Colonic mucosa (tissue), 4 donors: ENCODE measurements around the gene CLSTN1. TPM values are rescaled to one million over a fixed set of nuclear protein-coding genes. Genes with fewer than 3 reads are reported as not detected.
"Not testable (repeated sequence)": the region's sequence is repeated elsewhere in the genome, so short reads cannot be mapped to it uniquely, and the experiment has no call there.

Source experiments
- DNase-seq: peaks from one replicate; pipeline ENCODE4 v3.0.0-alpha.2; 2020
- H3K27ac ChIP-seq: fragments of 200-600 bp; one replicate; pipeline ENCODE4 v1.8.0; 2021
- H3K27me3 ChIP-seq: fragments of 200-600 bp; one replicate; pipeline ENCODE4 v1.8.0; 2021
- H3K36me3 ChIP-seq: fragments of 200-600 bp; one replicate; pipeline ENCODE4 v1.8.0; 2021
- H3K4me1 ChIP-seq: fragments of 200-600 bp; one replicate; pipeline ENCODE4 v1.8.0; 2021; ENCODE audit warnings: mild to moderate bottlenecking
- H3K4me3 ChIP-seq: fragments of 200-600 bp; one replicate; pipeline ENCODE4 v1.8.0; 2021
- H3K9ac ChIP-seq, 2 donors: one replicate each; pipeline ENCODE4 v1.7.0; 2013; ENCODE audit warnings: control low read depth in 2 of 2, low read depth in 2 of 2, low read length in 2 of 2
- H3K9me3 ChIP-seq: fragments of 200-600 bp; one replicate; pipeline ENCODE4 v1.8.0; 2021
- CTCF ChIP-seq: fragments of 200-600 bp; IDR thresholded peaks from one replicate; pipeline ENCODE4 v1.8.0; 2022; ENCODE audit warnings: antibody characterized with exemption, mild to moderate bottlenecking
- intact Hi-C: fragments of 100-400 bp; cut with DNase I; formaldehyde crosslinking; loops from one replicate; pipeline ENCODE4 v1.14.1; 2022
- total RNA-seq, 2 donors: library from RNA; stranded (reverse); fragmentation: NEBNext Ultra II Directional in 1 of 2; extraction: Animal tissue kit (Norgen Biotek cat#: 25700) in 1 of 2; gene quantifications; one replicate each; pipeline ENCODE4 v1.2.1, GENCODE V29; 2021
- donor health status: healthy.
- donor health status: DM: no; HTN: no; CAD: no.
- donor health status: DM: no; HTN: no; CAD: no.

Gene CLSTN1
- total RNA-seq, 2 donors from 2014 or later = 215 to 226 TPM

GRCh38 chr1:9718006-9718680, 105.6 kb downstream of the CLSTN1 start:
- no peaks in the 10 kb centered on the region for H3K27me3 ChIP-seq
- intact Hi-C loops = no loop called here
- no peak for DNase-seq
- no peaks in the 10 kb centered on the region for H3K36me3 ChIP-seq
- H3K9ac ChIP-seq = peak overlapping the region in 1 of 2 donors; percentile 60
- H3K9me3 ChIP-seq = no peaks in the 10 kb centered on the region
- H3K4me1 ChIP-seq = no peaks in the 10 kb centered on the region
- TF ChIP-seq CTCF = no peak
- peak overlapping the region; percentile 62 for H3K27ac ChIP-seq
- no peak overlapping the region for H3K4me3 ChIP-seq

GRCh38 chr1:9717193-9718005, 106.4 kb downstream of the CLSTN1 start:
- Histone ChIP-seq H3K4me1 (no peaks in the 10 kb centered on the region), H3K27me3 (no peaks in the 10 kb centered on the region), H3K9ac (peak overlapping the region in 1 of 2 donors; percentile 60), H3K36me3 (no peaks in the 10 kb centered on the region), H3K27ac (peak overlapping the region; percentile 62), H3K4me3 (peak overlapping the region; percentile 10), H3K9me3 (no peaks in the 10 kb centered on the region)
- no peak for TF ChIP-seq CTCF
- DNase-seq = peak; percentile 73
- intact Hi-C loops = no loop called here

GRCh38 chr1:9716404-9717192, 107.2 kb downstream of the CLSTN1 start:
- H3K27ac ChIP-seq = peak overlapping the region; percentile 62
- no peak for TF ChIP-seq CTCF
- no peaks in the 10 kb centered on the region for H3K27me3 ChIP-seq
- no peaks in the 10 kb centered on the region for H3K36me3 ChIP-seq
- peak overlapping the region; percentile 10 for H3K4me3 ChIP-seq
- H3K4me1 ChIP-seq = no peaks in the 10 kb centered on the region
- H3K9me3 ChIP-seq = no peaks in the 10 kb centered on the region
- peak overlapping the region in 1 of 2 donors; percentile 60 for H3K9ac ChIP-seq
- intact Hi-C loops = no loop called here
- no peak for DNase-seq

- Histone ChIP-seq H3K9me3 (no peaks in the 10 kb centered on the region), H3K4me3 (no peak overlapping the region), H3K9ac (no peak overlapping the region), H3K4me1 (no peaks in the 10 kb centered on the region), H3K27me3 (no peaks in the 10 kb centered on the region), H3K36me3 (no peaks in the 10 kb centered on the region), H3K27ac (no peak overlapping the region)
- no peak for TF ChIP-seq CTCF
- intact Hi-C loops = no loop called here
- DNase-seq = no peak
These were observed 108.1 kb downstream of the CLSTN1 start for GRCh38 chr1:9715536-9716226.

- H3K9me3 ChIP-seq = no peaks in the 10 kb centered on the region
- no peaks in the 10 kb centered on the region for H3K4me1 ChIP-seq
- no peaks in the 10 kb centered on the region for H3K27me3 ChIP-seq
- H3K36me3 ChIP-seq = no peaks in the 10 kb centered on the region
- intact Hi-C loops = no loop called here
- DNase-seq = no peak
- TF ChIP-seq CTCF = no peak
- H3K9ac ChIP-seq = no peak overlapping the region
- no peak overlapping the region for H3K4me3 ChIP-seq
- H3K27ac ChIP-seq = no peak overlapping the region
These were observed 109.5 kb downstream of the CLSTN1 start for GRCh38 chr1:9714257-9714718.

- H3K27ac ChIP-seq, H3K27me3 ChIP-seq, H3K36me3 ChIP-seq, intact Hi-C loops, H3K9ac ChIP-seq, DNase-seq, H3K4me3 ChIP-seq, H3K9me3 ChIP-seq, H3K4me1 ChIP-seq: not testable (repeated sequence)
These were observed 111.0 kb downstream of the CLSTN1 start for GRCh38 chr1:9712767-9713166.
